ENCODE results near the gene FTO. TPM values are rescaled to one million over a fixed set of nuclear protein-coding genes. Genes with fewer than 3 reads are reported as not detected.

The FTO gene
- total RNA-seq, 4 donors from 2014 or later = 21.3 to 50.5 (median 40.8) TPM

DNA sequence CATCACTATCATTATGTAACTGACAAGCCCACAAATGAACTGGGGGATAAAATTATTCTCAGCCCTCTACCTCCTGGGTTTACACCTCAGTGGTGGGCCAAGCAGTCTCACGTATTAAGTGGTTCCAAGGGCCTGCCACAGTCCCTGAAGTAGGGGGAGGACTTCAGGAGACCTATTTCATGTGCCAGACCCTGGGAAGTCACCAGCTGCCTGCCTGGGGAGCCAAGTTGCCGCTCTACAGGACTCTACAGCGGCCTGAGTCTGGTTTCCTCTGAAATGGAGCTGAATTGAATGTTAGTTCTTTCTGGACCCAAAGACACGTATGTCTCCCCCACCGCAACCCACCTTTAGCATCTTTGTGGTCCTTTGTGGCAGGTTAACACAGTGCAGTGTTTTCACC, 395.7 kb downstream of the FTO start:
- DNase-seq = no peak
- no peaks in the 10 kb centered on the region for H3K4me1 ChIP-seq
- in situ Hi-C loops (cut with MboI; ENCODE audit: low pct_ligation_motif_present in 1 of 4, low pct_unique_long_range_greater_than_20kb in 1 of 4, low sequenced_read_pairs in 3 of 4) = loop anchor here in 1 of 4 donors (25.0 kb wide), 1 partner anchor 87 kb away; no protein-coding TSS in a partner anchor
- 100% methylated on average over 2 to 5 of the region's 5 CpGs for WGBS, 2 donors (ENCODE audit: low coverage in 1 of 2)
- no peaks in the 10 kb centered on the region for H3K9me3 ChIP-seq
- intact Hi-C loops (cut with DNase I; ENCODE audit: low total_unique reads) = no loop called here
- H3K27me3 ChIP-seq = no peaks in the 10 kb centered on the region
- H3K36me3 ChIP-seq = no peaks in the 10 kb centered on the region
- no peak overlapping the region for H3K27ac ChIP-seq
- no peak overlapping the region for H3K4me3 ChIP-seq
- TF ChIP-seq POLR2AphosphoS5 (IDR thresholded peaks at IDR 0.05) (no peak), EP300 (IDR thresholded peaks at IDR 0.05; ENCODE audit: low read depth) (no peak), POLR2A (IDR thresholded peaks at IDR 0.05) (no peak)
- TF ChIP-seq, protein P1, sequence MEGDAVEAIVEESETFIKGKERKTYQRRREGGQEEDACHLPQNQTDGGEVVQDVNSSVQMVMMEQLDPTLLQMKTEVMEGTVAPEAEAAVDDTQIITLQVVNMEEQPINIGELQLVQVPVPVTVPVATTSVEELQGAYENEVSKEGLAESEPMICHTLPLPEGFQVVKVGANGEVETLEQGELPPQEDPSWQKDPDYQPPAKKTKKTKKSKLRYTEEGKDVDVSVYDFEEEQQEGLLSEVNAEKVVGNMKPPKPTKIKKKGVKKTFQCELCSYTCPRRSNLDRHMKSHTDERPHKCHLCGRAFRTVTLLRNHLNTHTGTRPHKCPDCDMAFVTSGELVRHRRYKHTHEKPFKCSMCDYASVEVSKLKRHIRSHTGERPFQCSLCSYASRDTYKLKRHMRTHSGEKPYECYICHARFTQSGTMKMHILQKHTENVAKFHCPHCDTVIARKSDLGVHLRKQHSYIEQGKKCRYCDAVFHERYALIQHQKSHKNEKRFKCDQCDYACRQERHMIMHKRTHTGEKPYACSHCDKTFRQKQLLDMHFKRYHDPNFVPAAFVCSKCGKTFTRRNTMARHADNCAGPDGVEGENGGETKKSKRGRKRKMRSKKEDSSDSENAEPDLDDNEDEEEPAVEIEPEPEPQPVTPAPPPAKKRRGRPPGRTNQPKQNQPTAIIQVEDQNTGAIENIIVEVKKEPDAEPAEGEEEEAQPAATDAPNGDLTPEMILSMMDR (IDR thresholded peaks at IDR 0.05) = no peak

DNA sequence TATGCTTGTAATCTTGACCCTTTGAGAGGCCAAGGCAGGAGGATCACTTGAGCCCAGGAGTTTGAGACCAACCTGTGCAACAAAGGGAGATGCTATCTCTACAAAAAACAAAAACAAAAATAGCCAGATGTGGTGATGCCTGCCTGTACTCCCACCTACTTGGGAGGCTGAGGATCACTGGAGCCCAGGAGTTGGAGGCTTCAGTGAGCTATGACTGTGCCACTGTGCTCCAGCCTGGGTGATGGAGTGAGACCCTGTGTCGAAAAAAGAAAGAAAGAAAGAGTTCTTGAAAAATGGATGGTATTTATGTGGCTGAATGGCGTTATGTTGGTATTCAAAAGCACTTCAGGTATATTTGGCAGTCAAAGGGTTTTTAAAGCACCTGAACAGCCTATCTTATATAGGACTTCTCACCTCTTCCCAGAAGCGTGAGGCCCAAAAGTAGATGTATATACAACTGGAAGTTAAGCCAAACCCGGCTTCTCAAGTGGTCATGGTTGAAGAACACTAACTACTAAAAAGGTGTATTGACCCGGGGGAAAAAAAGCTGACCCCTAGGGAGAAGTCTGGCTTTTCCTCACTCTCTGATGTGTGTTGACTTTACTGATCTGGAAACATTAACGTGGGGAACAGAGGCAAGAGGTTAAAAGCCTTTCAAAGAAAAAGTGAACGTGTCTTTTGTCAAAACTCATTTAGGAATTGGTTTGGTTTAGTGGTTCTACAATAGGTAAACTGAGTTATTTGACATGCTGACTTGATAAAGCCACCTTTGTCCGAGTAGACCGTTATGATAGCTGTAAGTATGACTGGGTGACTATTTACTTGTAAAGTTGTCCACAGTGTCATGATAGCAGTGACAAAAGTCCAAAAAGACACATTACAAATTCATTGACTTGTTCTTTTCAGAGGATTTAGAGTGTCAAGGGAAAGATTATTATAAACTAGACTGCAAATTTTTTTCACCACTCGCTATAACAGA, 399.2 kb downstream of the FTO start:
- no peaks in the 10 kb centered on the region for H3K4me1 ChIP-seq
- in situ Hi-C loops (cut with MboI; ENCODE audit: low pct_ligation_motif_present in 1 of 4, low pct_unique_long_range_greater_than_20kb in 1 of 4, low sequenced_read_pairs in 3 of 4) (loop anchor here in 1 of 4 donors (25.0 kb wide), 1 partner anchor 91 kb away; no protein-coding TSS in a partner anchor), intact Hi-C loops (cut with DNase I; ENCODE audit: low total_unique reads) (no loop called here)
- no peak overlapping the region for H3K27ac ChIP-seq
- 84 to 96% methylated on average over 7 to 10 of the region's 10 CpGs for WGBS, 2 donors (ENCODE audit: low coverage in 1 of 2)
- H3K4me3 ChIP-seq = no peak overlapping the region
- DNase-seq = no peak
- TF ChIP-seq POLR2AphosphoS5 (IDR thresholded peaks at IDR 0.05) (no peak), EP300 (IDR thresholded peaks at IDR 0.05; ENCODE audit: low read depth) (no peak), POLR2A (IDR thresholded peaks at IDR 0.05) (no peak)
- TF ChIP-seq, protein P1 (IDR thresholded peaks at IDR 0.05) = no peak
- no peaks in the 10 kb centered on the region for H3K9me3 ChIP-seq
- no peaks in the 10 kb centered on the region for H3K27me3 ChIP-seq
- no peaks in the 10 kb centered on the region for H3K36me3 ChIP-seq

DNA sequence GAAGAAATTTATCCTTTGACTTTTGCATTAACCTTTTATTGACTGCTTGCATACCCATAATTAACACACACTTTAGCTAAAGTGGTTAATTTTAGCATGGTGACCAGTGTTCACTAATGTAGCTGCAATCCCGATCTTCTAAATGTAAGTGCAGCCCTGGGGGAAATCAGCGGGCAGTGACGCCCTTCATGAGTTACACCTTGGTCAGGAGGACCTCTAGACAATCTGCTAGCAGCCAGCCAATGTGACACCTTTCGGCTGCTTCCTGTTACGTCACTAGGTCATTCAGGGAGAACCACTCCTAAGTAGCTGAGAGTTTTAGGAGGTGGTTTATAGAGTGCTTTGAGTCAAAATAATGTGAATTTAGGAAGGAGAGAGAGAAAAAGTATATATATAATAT, 402.1 kb downstream of the FTO start:
- no peak for TF ChIP-seq POLR2A (IDR thresholded peaks at IDR 0.05)
- TF ChIP-seq EP300 (IDR thresholded peaks at IDR 0.05; ENCODE audit: low read depth) = no peak
- TF ChIP-seq, protein P1 (IDR thresholded peaks at IDR 0.05) = no peak
- no peak for TF ChIP-seq POLR2AphosphoS5 (IDR thresholded peaks at IDR 0.05)
- Histone ChIP-seq H3K4me3 (no peak overlapping the region), H3K9me3 (no peaks in the 10 kb centered on the region), H3K27me3 (no peaks in the 10 kb centered on the region), H3K36me3 (no peaks in the 10 kb centered on the region), H3K4me1 (no peaks in the 10 kb centered on the region), H3K27ac (no peak overlapping the region)
- intact Hi-C loops (cut with DNase I; ENCODE audit: low total_unique reads) = no loop called here
- no peak for DNase-seq
- 94 to 98% methylated on average over 5 of the region's 5 CpGs for WGBS, 2 donors (ENCODE audit: low coverage in 1 of 2)
- in situ Hi-C loops (cut with MboI; ENCODE audit: low pct_ligation_motif_present in 1 of 4, low pct_unique_long_range_greater_than_20kb in 1 of 4, low sequenced_read_pairs in 3 of 4) = loop anchor here in 1 of 4 donors (25.0 kb wide), 1 partner anchor 94 kb away; no protein-coding TSS in a partner anchor

DNA sequence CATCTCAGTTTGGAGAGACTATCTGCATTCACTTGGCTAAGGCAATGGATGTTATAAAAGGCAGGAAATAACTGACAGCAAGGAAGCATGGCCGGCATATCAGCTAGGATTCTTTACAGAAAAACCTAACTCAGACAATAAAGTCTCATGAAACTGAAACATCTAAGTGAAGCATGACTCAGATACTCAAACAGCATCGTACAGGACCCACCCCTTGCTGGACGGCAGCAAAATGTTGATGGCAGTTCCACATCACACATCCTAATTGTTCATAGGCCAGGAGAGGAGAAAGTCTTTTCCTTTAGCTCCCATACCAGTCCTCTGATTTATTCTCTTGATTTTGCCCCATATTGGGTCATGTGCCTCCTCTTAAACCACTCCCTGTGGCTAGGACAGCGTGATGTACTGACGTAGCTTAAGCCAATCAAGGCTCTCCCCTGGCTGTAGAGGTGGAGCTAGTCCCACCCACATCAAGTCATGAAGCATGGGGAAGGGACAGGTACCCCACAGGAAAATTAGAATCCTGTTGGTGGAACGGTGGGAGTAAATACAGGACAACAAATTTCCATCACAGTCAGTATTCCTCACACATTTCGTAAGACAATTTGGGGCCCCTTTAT, 403.7 kb downstream of the FTO start:
- TF ChIP-seq EP300 (IDR thresholded peaks at IDR 0.05; ENCODE audit: low read depth) (no peak), POLR2AphosphoS5 (IDR thresholded peaks at IDR 0.05) (no peak), POLR2A (IDR thresholded peaks at IDR 0.05) (no peak)
- TF ChIP-seq, protein P1 (IDR thresholded peaks at IDR 0.05) = no peak
- no peak overlapping the region for H3K4me3 ChIP-seq
- H3K36me3 ChIP-seq = no peaks in the 10 kb centered on the region
- intact Hi-C loops (cut with DNase I; ENCODE audit: low total_unique reads) (no loop called here), in situ Hi-C loops (cut with MboI; ENCODE audit: low pct_ligation_motif_present in 1 of 4, low pct_unique_long_range_greater_than_20kb in 1 of 4, low sequenced_read_pairs in 3 of 4) (loop anchor here in 1 of 4 donors (25.0 kb wide), 1 partner anchor 95 kb away; no protein-coding TSS in a partner anchor)
- H3K9me3 ChIP-seq = no peaks in the 10 kb centered on the region
- no peak overlapping the region for H3K27ac ChIP-seq
- DNase-seq = no peak
- no peaks in the 10 kb centered on the region for H3K27me3 ChIP-seq
- WGBS, 2 donors (ENCODE audit: low coverage in 1 of 2) = 84 to 93% methylated on average over 3 to 7 of the region's 7 CpGs
- no peaks in the 10 kb centered on the region for H3K4me1 ChIP-seq
